Measurements from ENCODE around the gene GNGT1. TPM values are rescaled to one million over a fixed set of nuclear protein-coding genes. Genes with fewer than 3 reads are reported as not detected.
A peak's percentile ranks its signal among the peaks of the same experiment; 100 is the strongest.

Gene GNGT1
- total RNA-seq, 1 experiment from 2014 or later = not detected

GRCh38 chr7:93902777-93903423 is 3.5 kb upstream of the GNGT1 start:
- Histone ChIP-seq H3K4me1 (ENCODE audit: control insufficient read depth, insufficient read depth, low read length) (no peaks in the 10 kb centered on the region), H3K27me3 (ENCODE audit: control insufficient read depth, insufficient read depth, low read length) (peaks cover 3% of the 10 kb centered on the region; the same call in 1 of the 2 replicates), H3K9me3 (ENCODE audit: control insufficient read depth, insufficient read depth, low read depth, low read length) (no peaks in the 10 kb centered on the region), H3K4me3 (ENCODE audit: low read depth in 2 of 2, low read length in 2 of 2) (no peak overlapping the region), H3K27ac (ENCODE audit: low read length) (no peak overlapping the region), H3K36me3 (ENCODE audit: control insufficient read depth, insufficient read depth, low read length) (no peaks in the 10 kb centered on the region)
- POLR2A ChIA-PET = no interaction called here
- ATAC-seq (no peak), DNase-seq (ENCODE audit: low read depth, low spot score) (no peak)
- CTCF ChIA-PET = interaction anchor here (0.6 to 0.8 kb wide), 2 partner anchors 18 to 31 kb away, joined by 3 read pairs; no protein-coding TSS in a partner anchor
- in situ Hi-C loops (cut with HindIII; ENCODE audit: low pct_unique_long_range_greater_than_20kb, low sequenced_read_pairs) = no loop called here
- TF ChIP-seq TCF7L2 (IDR thresholded peaks at IDR 0.05; ENCODE audit: low read depth, low read length) (no peak), CTCF (IDR thresholded peaks at IDR 0.05) (peak; percentile 81), POLR2AphosphoS5 (IDR thresholded peaks at IDR 0.05; ENCODE audit: low read depth, low read length) (no peak), SIN3A (IDR thresholded peaks at IDR 0.05; ENCODE audit: borderline replicate concordance, insufficient read depth, low read depth, low read length) (no peak)
- TF ChIP-seq, protein P1, sequence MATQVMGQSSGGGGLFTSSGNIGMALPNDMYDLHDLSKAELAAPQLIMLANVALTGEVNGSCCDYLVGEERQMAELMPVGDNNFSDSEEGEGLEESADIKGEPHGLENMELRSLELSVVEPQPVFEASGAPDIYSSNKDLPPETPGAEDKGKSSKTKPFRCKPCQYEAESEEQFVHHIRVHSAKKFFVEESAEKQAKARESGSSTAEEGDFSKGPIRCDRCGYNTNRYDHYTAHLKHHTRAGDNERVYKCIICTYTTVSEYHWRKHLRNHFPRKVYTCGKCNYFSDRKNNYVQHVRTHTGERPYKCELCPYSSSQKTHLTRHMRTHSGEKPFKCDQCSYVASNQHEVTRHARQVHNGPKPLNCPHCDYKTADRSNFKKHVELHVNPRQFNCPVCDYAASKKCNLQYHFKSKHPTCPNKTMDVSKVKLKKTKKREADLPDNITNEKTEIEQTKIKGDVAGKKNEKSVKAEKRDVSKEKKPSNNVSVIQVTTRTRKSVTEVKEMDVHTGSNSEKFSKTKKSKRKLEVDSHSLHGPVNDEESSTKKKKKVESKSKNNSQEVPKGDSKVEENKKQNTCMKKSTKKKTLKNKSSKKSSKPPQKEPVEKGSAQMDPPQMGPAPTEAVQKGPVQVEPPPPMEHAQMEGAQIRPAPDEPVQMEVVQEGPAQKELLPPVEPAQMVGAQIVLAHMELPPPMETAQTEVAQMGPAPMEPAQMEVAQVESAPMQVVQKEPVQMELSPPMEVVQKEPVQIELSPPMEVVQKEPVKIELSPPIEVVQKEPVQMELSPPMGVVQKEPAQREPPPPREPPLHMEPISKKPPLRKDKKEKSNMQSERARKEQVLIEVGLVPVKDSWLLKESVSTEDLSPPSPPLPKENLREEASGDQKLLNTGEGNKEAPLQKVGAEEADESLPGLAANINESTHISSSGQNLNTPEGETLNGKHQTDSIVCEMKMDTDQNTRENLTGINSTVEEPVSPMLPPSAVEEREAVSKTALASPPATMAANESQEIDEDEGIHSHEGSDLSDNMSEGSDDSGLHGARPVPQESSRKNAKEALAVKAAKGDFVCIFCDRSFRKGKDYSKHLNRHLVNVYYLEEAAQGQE (IDR thresholded peaks at IDR 0.05; ENCODE audit: insufficient read depth in 1 of 2, low read depth in 2 of 2, low read length in 1 of 2) = no peak
- intact Hi-C loops (cut with micrococcal nuclease; ENCODE audit: unreplicated experiment) = loop anchor here (5.0 kb wide), 1 partner anchor 184 kb away; no protein-coding TSS in a partner anchor
- no TSS peak for BruUV-seq (replicated peaks)

GRCh38 chr7:93910076-93910994 is 4.0 kb downstream of the GNGT1 start:
- POLR2A ChIA-PET = interaction anchor here (0.7 kb wide), 1 partner anchor 1562 kb away, joined by 6 read pairs; no protein-coding TSS in a partner anchor
- in situ Hi-C loops (cut with HindIII; ENCODE audit: low pct_unique_long_range_greater_than_20kb, low sequenced_read_pairs) = no loop called here
- intact Hi-C loops (cut with micrococcal nuclease; ENCODE audit: unreplicated experiment) = no loop called here

More at GRCh38 chr7:93910076-93910994, 4.0 kb downstream of the GNGT1 start:
- Histone ChIP-seq H3K27ac (ENCODE audit: low read length) (no peak overlapping the region), H3K27me3 (ENCODE audit: control insufficient read depth, insufficient read depth, low read length) (no peaks in the 10 kb centered on the region), H3K4me3 (ENCODE audit: low read depth in 2 of 2, low read length in 2 of 2) (no peak overlapping the region), H3K36me3 (ENCODE audit: control insufficient read depth, insufficient read depth, low read length) (no peaks in the 10 kb centered on the region), H3K9me3 (ENCODE audit: control insufficient read depth, insufficient read depth, low read depth, low read length) (no peaks in the 10 kb centered on the region), H3K4me1 (ENCODE audit: control insufficient read depth, insufficient read depth, low read length) (no peaks in the 10 kb centered on the region)
- CTCF ChIA-PET = no interaction called here
- ATAC-seq (no peak), DNase-seq (ENCODE audit: low read depth, low spot score) (no peak)
- no TSS peak for BruUV-seq (replicated peaks)
- TF ChIP-seq CTCF (IDR thresholded peaks at IDR 0.05) (no peak), POLR2AphosphoS5 (IDR thresholded peaks at IDR 0.05; ENCODE audit: low read depth, low read length) (no peak), TCF7L2 (IDR thresholded peaks at IDR 0.05; ENCODE audit: low read depth, low read length) (no peak), SIN3A (IDR thresholded peaks at IDR 0.05; ENCODE audit: borderline replicate concordance, insufficient read depth, low read depth, low read length) (no peak)
- TF ChIP-seq, protein P1 (IDR thresholded peaks at IDR 0.05; ENCODE audit: insufficient read depth in 1 of 2, low read depth in 2 of 2, low read length in 1 of 2) = no peak
